Stimulated activated memory B cell treated with anti-CD40 and anti-IgM and Interleukin-4, amounts not matched to agents 10 μg/mL and 1 μg/mL and 100 μg/mL, for 72 hours (primary cell): Measurements from ENCODE around the gene ENHO.

ENCODE experiments used
- ATAC-seq: fragments of 150-1000 bp; cut with Tn5 transposase; 2 replicates; pipeline ENCODE4 v1.10.0; 2021
- H3K27ac Mint-ChIP-seq: one replicate; pipeline ENCODE4 v1.8.0; 2022; ENCODE audit warnings: mild to moderate bottlenecking, mixed read lengths
- H3K27me3 Mint-ChIP-seq: one replicate; pipeline ENCODE4 v1.8.0; 2022; ENCODE audit warnings: mixed read lengths
- H3K36me3 Mint-ChIP-seq: one replicate; pipeline ENCODE4 v1.8.0; 2022; ENCODE audit warnings: mixed read lengths
- H3K4me1 Mint-ChIP-seq: one replicate; pipeline ENCODE4 v1.8.0; 2022; ENCODE audit warnings: mixed read lengths
- H3K4me3 Mint-ChIP-seq: one replicate; pipeline ENCODE4 v1.8.0; 2022; ENCODE audit warnings: mild to moderate bottlenecking, moderate library complexity, mixed read lengths
- H3K9me3 Mint-ChIP-seq: one replicate; pipeline ENCODE4 v1.8.0; 2022; ENCODE audit warnings: mixed read lengths

ENHO gene

GRCh38 chr9:34521406-34522045, 1.3 kb downstream of the ENHO start:
- Mint-ChIP-seq H3K9me3 (no peaks in the 10 kb centered on the region), H3K27me3 (peaks cover 29% of the 10 kb centered on the region), H3K4me1 (peaks cover 12% of the 10 kb centered on the region), H3K4me3 (no peak overlapping the region), H3K36me3 (no peaks in the 10 kb centered on the region), H3K27ac (no peak overlapping the region)
- ATAC-seq: no peak

- no peak for ATAC-seq
- no peaks in the 10 kb centered on the region for H3K36me3 Mint-ChIP-seq
- no peak overlapping the region for H3K4me3 Mint-ChIP-seq
- H3K27me3 Mint-ChIP-seq: peaks cover 26% of the 10 kb centered on the region
- peaks cover 12% of the 10 kb centered on the region for H3K4me1 Mint-ChIP-seq
- H3K27ac Mint-ChIP-seq: no peak overlapping the region
- no peaks in the 10 kb centered on the region for H3K9me3 Mint-ChIP-seq
Measured at GRCh38 chr9:34520505-34521385, 2.0 kb downstream of the ENHO start.

- no peak for ATAC-seq
- H3K27ac Mint-ChIP-seq: no peak overlapping the region
- no peaks in the 10 kb centered on the region for H3K36me3 Mint-ChIP-seq
- peaks cover 19% of the 10 kb centered on the region for H3K27me3 Mint-ChIP-seq
- H3K4me1 Mint-ChIP-seq: peaks cover 12% of the 10 kb centered on the region
- no peak overlapping the region for H3K4me3 Mint-ChIP-seq
- H3K9me3 Mint-ChIP-seq: no peaks in the 10 kb centered on the region
Measured at GRCh38 chr9:34520096-34520495, 2.7 kb downstream of the ENHO start.

- Mint-ChIP-seq H3K27me3 (peaks cover 13% of the 10 kb centered on the region), H3K4me3 (no peak overlapping the region), H3K36me3 (no peaks in the 10 kb centered on the region), H3K4me1 (peaks cover 12% of the 10 kb centered on the region), H3K27ac (no peak overlapping the region), H3K9me3 (no peaks in the 10 kb centered on the region)
- ATAC-seq: no peak
Measured at GRCh38 chr9:34519321-34520020, 3.3 kb downstream of the ENHO start.

GRCh38 chr9:34518896-34519295, 3.9 kb downstream of the ENHO start:
- Mint-ChIP-seq H3K27ac (no peak overlapping the region), H3K4me1 (peaks cover 12% of the 10 kb centered on the region), H3K4me3 (no peak overlapping the region), H3K9me3 (no peaks in the 10 kb centered on the region), H3K27me3 (peaks cover 9% of the 10 kb centered on the region), H3K36me3 (no peaks in the 10 kb centered on the region)
- ATAC-seq: no peak

GRCh38 chr9:34518110-34518616, 4.6 kb downstream of the ENHO start:
- peaks cover 9% of the 10 kb centered on the region for H3K27me3 Mint-ChIP-seq

GRCh38 chr9:34517185-34517584, 5.6 kb downstream of the ENHO start:
- no peak overlapping the region for H3K4me3 Mint-ChIP-seq
- no peaks in the 10 kb centered on the region for H3K9me3 Mint-ChIP-seq
- no peak overlapping the region for H3K27ac Mint-ChIP-seq
- H3K36me3 Mint-ChIP-seq: no peaks in the 10 kb centered on the region
- peaks cover 6% of the 10 kb centered on the region for H3K4me1 Mint-ChIP-seq
- no peak for ATAC-seq
- H3K27me3 Mint-ChIP-seq: peaks cover 2% of the 10 kb centered on the region

More at GRCh38 chr9:34518110-34518616, 4.6 kb downstream of the ENHO start:
- no peaks in the 10 kb centered on the region for H3K9me3 Mint-ChIP-seq
- ATAC-seq: no peak
- no peak overlapping the region for H3K27ac Mint-ChIP-seq
- no peak overlapping the region for H3K4me3 Mint-ChIP-seq
- H3K36me3 Mint-ChIP-seq: no peaks in the 10 kb centered on the region
- H3K4me1 Mint-ChIP-seq: peaks cover 12% of the 10 kb centered on the region

GRCh38 chr9:34515959-34516358, 6.8 kb downstream of the ENHO start:
- Mint-ChIP-seq H3K4me1 (peaks cover 5% of the 10 kb centered on the region), H3K27ac (no peak overlapping the region), H3K36me3 (no peaks in the 10 kb centered on the region), H3K27me3 (no peaks in the 10 kb centered on the region), H3K9me3 (no peaks in the 10 kb centered on the region), H3K4me3 (no peak overlapping the region)
- no peak for ATAC-seq

GRCh38 chr9:34514816-34515215, 8.0 kb downstream of the ENHO start:
- Mint-ChIP-seq H3K27ac (no peak overlapping the region), H3K36me3 (no peaks in the 10 kb centered on the region), H3K4me3 (no peak overlapping the region), H3K4me1 (peaks cover 5% of the 10 kb centered on the region), H3K9me3 (no peaks in the 10 kb centered on the region), H3K27me3 (no peaks in the 10 kb centered on the region)
- no peak for ATAC-seq

GRCh38 chr9:34514401-34514800, 8.4 kb downstream of the ENHO start:
- peaks cover 5% of the 10 kb centered on the region for H3K4me1 Mint-ChIP-seq
- H3K27ac Mint-ChIP-seq: no peak overlapping the region
- H3K27me3 Mint-ChIP-seq: no peaks in the 10 kb centered on the region
- ATAC-seq: no peak
- no peak overlapping the region for H3K4me3 Mint-ChIP-seq
- H3K9me3 Mint-ChIP-seq: no peaks in the 10 kb centered on the region
- H3K36me3 Mint-ChIP-seq: no peaks in the 10 kb centered on the region

- H3K9me3 Mint-ChIP-seq: no peaks in the 10 kb centered on the region
- no peak for ATAC-seq
- H3K4me3 Mint-ChIP-seq: no peak overlapping the region
- H3K36me3 Mint-ChIP-seq: no peaks in the 10 kb centered on the region
- no peaks in the 10 kb centered on the region for H3K27me3 Mint-ChIP-seq
- H3K27ac Mint-ChIP-seq: no peak overlapping the region
- no peaks in the 10 kb centered on the region for H3K4me1 Mint-ChIP-seq
Measured at GRCh38 chr9:34513567-34514214, 9.1 kb downstream of the ENHO start.

- no peak overlapping the region for H3K27ac Mint-ChIP-seq
- H3K27me3 Mint-ChIP-seq: no peaks in the 10 kb centered on the region
- no peak overlapping the region for H3K4me3 Mint-ChIP-seq
- no peaks in the 10 kb centered on the region for H3K4me1 Mint-ChIP-seq
- no peak for ATAC-seq
- no peaks in the 10 kb centered on the region for H3K36me3 Mint-ChIP-seq
- H3K9me3 Mint-ChIP-seq: no peaks in the 10 kb centered on the region
Measured at GRCh38 chr9:34512131-34513078, 10.4 kb downstream of the ENHO start.

GRCh38 chr9:34510497-34511468, 12.0 kb downstream of the ENHO start:
- no peak for ATAC-seq
- H3K4me1 Mint-ChIP-seq: no peaks in the 10 kb centered on the region
- no peak overlapping the region for H3K27ac Mint-ChIP-seq
- H3K27me3 Mint-ChIP-seq: peaks cover 2% of the 10 kb centered on the region
- no peaks in the 10 kb centered on the region for H3K36me3 Mint-ChIP-seq
- no peaks in the 10 kb centered on the region for H3K9me3 Mint-ChIP-seq
- H3K4me3 Mint-ChIP-seq: no peak overlapping the region
